HCT116 (cell line): ENCODE results near the gene FRMD3. TPM values are rescaled to one million over a fixed set of nuclear protein-coding genes. Genes with fewer than 3 reads are reported as not detected.

ENCODE experiments used
- ATAC-seq: fragments of 200-7000 bp; cut with Tn5 transposase; 2 replicates; pipeline ENCODE4 v1.9.1; 2020; ENCODE audit warnings: mild to moderate bottlenecking, moderate library complexity
- BruUV-seq: library from RNA; stranded (reverse); fragments of 400-500 nt; replicated peaks from 2 replicates; lab custom pipeline; 2021; lab: Mats Ljungman, UMichigan
- CTCF ChIA-PET: fragments of 300-600 bp; sonication (Branson Sonifier 250); formaldehyde crosslinking; loops from one replicate; lab custom pipeline; 2021; ENCODE audit warnings: antibody characterized with exemption; lab: Charles Lee
- POLR2A ChIA-PET: fragments of 300-600, 350-600 bp; sonication (Branson Sonifier 250); formaldehyde crosslinking; loops from one replicate; lab custom pipeline; 2021; ENCODE audit warnings: antibody characterized with exemption; lab: Charles Lee
- RAD21 ChIA-PET, 2 experiments: fragments of 300-600 bp; sonication (Branson Sonifier 250); formaldehyde crosslinking; loops; one replicate each; lab custom pipeline; 2023; ENCODE audit warnings: low total read pairs in 2 of 2; ENCODE audit not compliant: uncharacterized antibody in 2 of 2, unreplicated experiment in 2 of 2, low non-redundant PET in 1 of 2; lab: Charles Lee
- DNase-seq: peaks from one replicate; pipeline ENCODE4 v3.0.0-alpha.2; 2010; ENCODE audit warnings: low read depth, low spot score
- H2AFZ ChIP-seq: fragments of 200-600 bp; shearing (Covaris generic), sonication (generic); 2 replicates; pipeline ENCODE4 v1.6.1; 2017; ENCODE audit warnings: low read depth, mixed run types, mixed read lengths, antibody characterized with exemption, low read length; ENCODE audit not compliant: poor library complexity, severe bottlenecking
- H3K27ac ChIP-seq: 2 replicates; pipeline ENCODE4 v1.5.1; 2012; ENCODE audit warnings: low read depth, low read length
- H3K27me3 ChIP-seq: fragments of 200-600 bp; sonication (generic); 2 replicates; pipeline ENCODE4 v1.6.1; 2016; ENCODE audit warnings: mixed run types, low read length, mixed read lengths; ENCODE audit not compliant: insufficient read depth
- H3K36me3 ChIP-seq, 2 experiments: fragments of 200-500 bp in 1 of 2; fragments of 200-600 bp in 1 of 2; sonication (Bioruptor generic) in 1 of 2; sonication (generic) in 1 of 2; 2 replicates each; pipeline versions ENCODE4 v1.5.1 to v1.6.1; 2014 to 2016; ENCODE audit warnings: low read length in 2 of 2, inconsistent platforms in 1 of 2, mixed read lengths in 1 of 2, mixed run types in 1 of 2; ENCODE audit not compliant: insufficient read depth in 2 of 2, control insufficient read depth in 1 of 2
- H3K4me1 ChIP-seq, 2 experiments: fragments of 200-600 bp in 1 of 2; sonication (generic) in 1 of 2; 2 replicates each; pipeline versions ENCODE4 v1.5.1 to v1.6.1; 2012 to 2017; ENCODE audit warnings: low read length in 2 of 2, inconsistent platforms in 1 of 2, mild to moderate bottlenecking in 1 of 2, mixed read lengths in 1 of 2, mixed run types in 1 of 2, moderate library complexity in 1 of 2; ENCODE audit not compliant: insufficient read depth in 2 of 2, control insufficient read depth in 1 of 2
- H3K4me2 ChIP-seq: fragments of 200-600 bp; sonication (generic); 2 replicates; pipeline ENCODE4 v1.6.1; 2017; ENCODE audit warnings: mixed run types, low read length, mixed read lengths
- H3K4me3 ChIP-seq, 2 experiments: fragments of 200-600 bp in 1 of 2; sonication (generic) in 1 of 2; replicated peaks in 1 of 2; 2 replicates each; pipeline ENCODE4 v1.5.1; 2011 to 2016; ENCODE audit warnings: low read length in 2 of 2, control low read depth in 1 of 2, low read depth in 1 of 2, mild to moderate bottlenecking in 1 of 2, mixed read lengths in 1 of 2, mixed run types in 1 of 2
- H3K79me2 ChIP-seq: fragments of 200-600 bp; sonication (generic); 2 replicates; pipeline ENCODE4 v1.6.1; 2017; ENCODE audit warnings: mild to moderate bottlenecking, mixed run types, low read length, moderate library complexity, mixed read lengths; ENCODE audit not compliant: insufficient read depth
- H3K9ac ChIP-seq: fragments of 200-600 bp; sonication (generic); 2 replicates; pipeline ENCODE4 v1.6.1; 2016; ENCODE audit warnings: low read length, mixed read lengths
- H3K9me2 ChIP-seq: fragments of 200-600 bp; sonication (generic), shearing (Covaris generic); 2 replicates; pipeline ENCODE4 v1.6.1; 2017; ENCODE audit warnings: mixed run types, mild to moderate bottlenecking, moderate library complexity; ENCODE audit not compliant: insufficient read depth
- H3K9me3 ChIP-seq, 2 experiments: fragments of 200-500 bp in 1 of 2; fragments of 200-600 bp in 1 of 2; sonication (Bioruptor generic) in 1 of 2; sonication (generic) in 1 of 2; 2 replicates each; pipeline ENCODE4 v1.6.1; 2014 to 2017; ENCODE audit warnings: low read length in 2 of 2, mixed read lengths in 2 of 2, inconsistent platforms in 1 of 2, low read depth in 1 of 2, mild to moderate bottlenecking in 1 of 2, mixed run types in 1 of 2, moderate library complexity in 1 of 2; ENCODE audit not compliant: control insufficient read depth in 1 of 2, insufficient read depth in 1 of 2
- H4K20me1 ChIP-seq: fragments of 200-600 bp; sonication (generic), shearing (Covaris generic); 2 replicates; pipeline ENCODE4 v1.6.1; 2017; ENCODE audit warnings: mixed run types, mild to moderate bottlenecking, moderate library complexity; ENCODE audit not compliant: insufficient read depth
- CBX3 ChIP-seq: IDR thresholded peaks from 2 replicates; pipeline ENCODE4 v1.6.1; 2012; ENCODE audit warnings: low read depth
- CTCF ChIP-seq, 3 experiments: fragments of 200-600 bp in 1 of 3; sonication (generic) in 1 of 3; IDR thresholded peaks in 2 of 3; conservative IDR thresholded peaks in 1 of 3; 2 replicates each; pipeline ENCODE4 v1.5.1; 2012 to 2017; ENCODE audit warnings: low read depth in 2 of 3, low read length in 2 of 3, antibody characterized with exemption in 1 of 3, borderline replicate concordance in 1 of 3, control low read depth in 1 of 3, mild to moderate bottlenecking in 1 of 3, mixed read lengths in 1 of 3, mixed run types in 1 of 3, moderate library complexity in 1 of 3; ENCODE audit not compliant: insufficient read depth in 1 of 3
- EZH2 ChIP-seq: fragments of 200-600 bp; sonication (generic); IDR thresholded peaks from 2 replicates; pipeline ENCODE4 v1.6.1; 2017; ENCODE audit warnings: antibody characterized with exemption, mixed run types
- JUND ChIP-seq: IDR thresholded peaks from 2 replicates; pipeline ENCODE4 v1.6.1; 2012
- RAD21 ChIP-seq: IDR thresholded peaks from 2 replicates; pipeline ENCODE4 v1.6.1; 2012; ENCODE audit warnings: low read depth, mild to moderate bottlenecking
- REST ChIP-seq: IDR thresholded peaks from 2 replicates; pipeline ENCODE4 v1.6.1; 2012; ENCODE audit warnings: low read depth
- SIN3A ChIP-seq: IDR thresholded peaks from 2 replicates; pipeline ENCODE4 v1.6.1; 2012; ENCODE audit warnings: low read depth
- SP1 ChIP-seq: IDR thresholded peaks from 2 replicates; pipeline ENCODE4 v1.6.1; 2012; ENCODE audit warnings: low read depth
- TCF7L2 ChIP-seq: IDR thresholded peaks from 2 replicates; pipeline ENCODE4 v1.7.0; 2011; ENCODE audit warnings: borderline replicate concordance, inconsistent platforms; ENCODE audit not compliant: insufficient read depth, insufficient read length; ENCODE audit errors: extremely low read depth
- YY1 ChIP-seq: IDR thresholded peaks from 2 replicates; pipeline ENCODE4 v1.6.1; 2011; ENCODE audit warnings: low read length, low read depth, moderate library complexity, mild to moderate bottlenecking; ENCODE audit not compliant: insufficient replicate concordance; ENCODE audit errors: extremely low read depth
- ZBTB33 ChIP-seq: IDR thresholded peaks from 2 replicates; pipeline ENCODE4 v1.6.1; 2011; ENCODE audit warnings: mild to moderate bottlenecking, low read length, moderate library complexity; ENCODE audit not compliant: insufficient replicate concordance; ENCODE audit errors: extremely low read depth
- ZFX ChIP-seq: fragments of 450-650 bp; IDR thresholded peaks from 2 replicates; pipeline ENCODE4 v1.6.1; 2017
- ZNF274 ChIP-seq: fragments of 200-500 bp; sonication (Bioruptor generic); IDR thresholded peaks from 2 replicates; pipeline ENCODE4 v1.6.1; 2014; ENCODE audit warnings: mild to moderate bottlenecking, low read depth, low read length, inconsistent platforms
- intact Hi-C: fragments of 100-400 bp; cut with micrococcal nuclease; formaldehyde crosslinking; loops from 2 replicates; pipeline ENCODE4 v1.10.0; 2022
- total RNA-seq: library from RNA; stranded (reverse); gene quantifications from one replicate; pipeline ENCODE4 v1.2.1, GENCODE V29; 2021; ENCODE audit not compliant: unreplicated experiment

Gene FRMD3
- total RNA-seq, 1 experiment from 2014 or later = 0.89 TPM

GRCh38 chr9:83572524-83572923 is 34.3 kb upstream of the FRMD3 start:
- Histone ChIP-seq H3K4me3 (no peak overlapping the region), H3K9me2 (no peaks in the 10 kb centered on the region), H3K9ac (no peak overlapping the region), H3K27ac (no peak overlapping the region), H3K36me3 (no peaks in the 10 kb centered on the region), H3K4me1 (no peaks in the 10 kb centered on the region)
- no peak for DNase-seq
- no peak for ATAC-seq
- ChIA-PET POLR2A (no interaction called here), CTCF (interaction anchor here (0.7 kb wide), 1 partner anchor 238 kb away, joined by 5 read pairs; no protein-coding TSS in a partner anchor)
- intact Hi-C loops = no loop called here
- TF ChIP-seq CBX3 (no peak), SIN3A (no peak), TCF7L2 (no peak), RAD21 (no peak), ZNF274 (no peak), SP1 (no peak), ZFX (no peak), YY1 (no peak), ZBTB33 (no peak), REST (no peak), EZH2 (no peak), CTCF (IDR thresholded peaks at IDR 0.05 in 2 of 3, conservative IDR thresholded peaks at IDR 0.05 in 1 of 3; ENCODE audit: borderline replicate concordance in 1 of 3, insufficient read depth in 1 of 3, low read depth in 2 of 3, low read length in 2 of 3) (no peak), JUND (no peak)
- TF ChIP-seq, all 23 proteins: peak for 0
- no peaks in the 10 kb centered on the region for H3K79me2 ChIP-seq
- no peaks in the 10 kb centered on the region for H4K20me1 ChIP-seq
- no peaks in the 10 kb centered on the region for H3K9me3 ChIP-seq
- H2AFZ ChIP-seq = no peak overlapping the region
- RAD21 ChIA-PET = no interaction called here
- H3K27me3 ChIP-seq = no peaks in the 10 kb centered on the region
- no peak overlapping the region for H3K4me2 ChIP-seq
- BruUV-seq = no TSS peak
